GM12873 (cell line): ENCODE data around the gene VEGFA.

Experiments
- TF ChIP-seq, protein P1 (sequence below): IDR thresholded peaks from 2 replicates; pipeline ENCODE4 v1.5.1; 2012; ENCODE audit warnings: low read depth, mild to moderate bottlenecking, moderate library complexity, low read length, control low read depth; ENCODE audit not compliant: insufficient read depth; ENCODE audit errors: missing control alignments

The VEGFA gene

GRCh38 chr6:43806043-43806757 is 36.2 kb downstream of the VEGFA start:
- TF ChIP-seq, protein P1, sequence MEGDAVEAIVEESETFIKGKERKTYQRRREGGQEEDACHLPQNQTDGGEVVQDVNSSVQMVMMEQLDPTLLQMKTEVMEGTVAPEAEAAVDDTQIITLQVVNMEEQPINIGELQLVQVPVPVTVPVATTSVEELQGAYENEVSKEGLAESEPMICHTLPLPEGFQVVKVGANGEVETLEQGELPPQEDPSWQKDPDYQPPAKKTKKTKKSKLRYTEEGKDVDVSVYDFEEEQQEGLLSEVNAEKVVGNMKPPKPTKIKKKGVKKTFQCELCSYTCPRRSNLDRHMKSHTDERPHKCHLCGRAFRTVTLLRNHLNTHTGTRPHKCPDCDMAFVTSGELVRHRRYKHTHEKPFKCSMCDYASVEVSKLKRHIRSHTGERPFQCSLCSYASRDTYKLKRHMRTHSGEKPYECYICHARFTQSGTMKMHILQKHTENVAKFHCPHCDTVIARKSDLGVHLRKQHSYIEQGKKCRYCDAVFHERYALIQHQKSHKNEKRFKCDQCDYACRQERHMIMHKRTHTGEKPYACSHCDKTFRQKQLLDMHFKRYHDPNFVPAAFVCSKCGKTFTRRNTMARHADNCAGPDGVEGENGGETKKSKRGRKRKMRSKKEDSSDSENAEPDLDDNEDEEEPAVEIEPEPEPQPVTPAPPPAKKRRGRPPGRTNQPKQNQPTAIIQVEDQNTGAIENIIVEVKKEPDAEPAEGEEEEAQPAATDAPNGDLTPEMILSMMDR = no peak

GRCh38 chr6:43806758-43807227 is 36.8 kb downstream of the VEGFA start:
- TF ChIP-seq, protein P1 = no peak

GRCh38 chr6:43807228-43808061 is 37.4 kb downstream of the VEGFA start:
- TF ChIP-seq, protein P1 = no peak

- TF ChIP-seq, protein P1 = no peak
Measured at GRCh38 chr6:43808412-43808811, 38.4 kb downstream of the VEGFA start.

DNA sequence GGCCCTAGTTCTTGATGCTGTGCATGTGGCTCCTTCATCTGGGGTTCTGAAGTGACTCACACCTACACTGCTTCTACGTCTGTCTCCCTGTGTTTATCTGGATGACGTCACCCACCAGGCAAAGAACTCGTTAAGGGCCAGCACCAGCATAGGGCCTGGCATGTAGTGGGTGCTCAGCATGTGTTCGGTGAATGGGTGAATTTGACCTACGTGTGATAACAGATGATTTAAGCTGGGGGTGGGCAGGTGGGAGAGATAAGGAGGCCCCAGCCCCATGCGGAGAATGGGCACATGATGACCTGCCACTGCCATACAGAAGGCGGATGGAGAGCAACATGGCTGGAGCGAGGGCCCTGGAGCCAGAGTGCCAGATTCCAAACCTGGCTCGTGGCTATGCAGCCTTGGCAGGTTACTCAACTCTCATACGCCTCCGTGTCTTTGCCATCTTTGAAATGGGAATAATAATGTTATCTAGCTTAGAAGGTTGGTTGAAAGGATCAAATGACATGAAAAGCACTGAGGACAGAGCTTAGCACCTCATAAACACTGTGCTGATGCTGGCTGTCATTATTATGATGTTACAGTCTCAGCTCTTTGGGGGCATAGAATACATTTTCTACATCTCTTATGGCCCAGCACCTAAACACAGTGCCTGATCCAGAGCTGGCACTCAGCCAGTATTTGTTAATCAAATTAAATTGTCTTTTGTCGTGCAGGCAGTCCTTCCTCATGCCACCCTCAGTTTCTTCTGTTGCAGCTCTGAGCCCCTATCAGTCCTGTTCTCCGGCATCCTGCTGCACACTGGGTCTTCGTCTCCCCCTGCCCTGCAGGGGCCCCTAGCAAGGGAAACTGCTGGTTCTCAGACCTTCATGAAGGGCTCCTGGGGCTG is 39.6 kb downstream of the VEGFA start:
- TF ChIP-seq, protein P1 = no peak

DNA sequence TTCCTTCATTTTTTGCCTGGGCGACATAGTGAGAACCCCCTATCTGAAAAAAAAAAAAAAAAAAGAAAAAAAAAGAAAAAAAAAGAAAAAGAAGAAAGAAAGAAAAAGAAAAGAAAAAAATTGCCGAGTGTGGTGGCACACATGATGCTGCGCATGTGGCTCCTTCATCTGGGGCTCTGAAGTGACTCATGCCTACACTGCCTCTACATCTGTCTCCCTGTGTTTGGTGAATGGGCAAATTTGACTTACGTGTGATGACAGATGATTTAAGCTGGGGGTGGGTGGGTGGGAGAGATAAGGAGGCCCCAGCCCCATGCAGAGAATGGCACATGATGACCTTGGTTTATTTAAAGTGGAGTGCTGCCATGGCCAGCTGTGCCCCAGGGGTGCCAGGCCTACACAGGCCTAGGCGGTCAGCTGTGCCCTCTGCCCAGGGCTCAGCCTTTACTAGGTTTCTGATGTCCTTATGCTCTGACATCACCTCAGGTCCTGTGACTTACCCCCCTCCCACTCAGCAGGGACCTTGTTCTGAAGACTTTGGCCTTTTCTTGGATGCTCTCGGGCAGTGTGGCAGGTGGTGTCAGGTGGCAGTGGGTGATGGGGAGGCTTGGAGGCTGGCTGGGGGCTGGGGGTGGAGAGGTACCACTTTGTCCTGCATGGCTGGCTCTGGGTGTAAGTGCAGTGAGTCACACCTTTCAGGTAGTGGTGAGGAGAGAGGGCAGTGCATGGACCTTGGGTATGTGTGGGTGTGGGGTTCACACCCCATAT is 41.1 kb downstream of the VEGFA start:
- TF ChIP-seq, protein P1 = no peak
